CD4-positive, alpha-beta T cell treated with Interleukin-15 for 4 hours (primary cell): ENCODE results near the gene WNT16.

Source experiments
- DNase-seq: peaks from one replicate; pipeline ENCODE4 v3.0.0-alpha.2; 2020; ENCODE audit warnings: low spot score

Gene WNT16

DNA sequence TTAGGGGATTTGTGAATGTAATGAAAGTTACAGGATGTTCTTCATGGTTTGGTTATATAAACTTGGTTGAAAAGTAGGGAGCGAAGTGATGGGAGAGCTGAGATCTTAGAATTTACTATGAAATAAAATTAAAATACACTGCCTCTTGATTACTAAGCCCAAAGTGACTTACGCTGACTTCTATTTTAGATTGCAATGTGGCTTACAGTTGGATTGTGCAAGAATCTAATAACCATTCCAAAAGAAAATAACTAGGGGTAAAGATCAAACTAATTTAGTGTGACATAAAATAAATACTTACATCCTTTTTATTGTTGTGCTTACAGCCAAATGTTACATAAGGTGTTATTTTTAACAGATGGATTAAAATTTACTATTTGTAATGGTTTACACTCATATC, 15.3 kb downstream of the WNT16 start:
- no peak for DNase-seq

DNA sequence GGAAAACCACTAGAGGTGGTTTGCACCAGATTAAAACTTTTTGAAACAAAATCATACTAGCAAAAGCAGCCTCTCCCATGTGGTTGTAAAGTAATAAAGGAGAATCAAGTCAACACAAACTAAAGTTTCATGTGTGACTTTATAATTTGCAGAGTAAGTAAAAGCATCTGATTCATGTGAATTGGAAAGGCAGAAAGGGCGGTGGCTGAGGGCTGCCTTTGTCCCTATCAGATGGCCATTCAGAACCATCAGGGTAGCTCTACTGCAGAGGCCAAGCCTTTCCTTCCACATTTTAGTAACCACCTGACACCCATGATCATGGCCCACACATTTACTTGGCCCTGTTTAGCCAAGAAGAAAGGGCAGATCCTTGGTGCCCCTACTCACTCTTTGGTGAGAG, 15.7 kb downstream of the WNT16 start:
- no peak for DNase-seq

DNA sequence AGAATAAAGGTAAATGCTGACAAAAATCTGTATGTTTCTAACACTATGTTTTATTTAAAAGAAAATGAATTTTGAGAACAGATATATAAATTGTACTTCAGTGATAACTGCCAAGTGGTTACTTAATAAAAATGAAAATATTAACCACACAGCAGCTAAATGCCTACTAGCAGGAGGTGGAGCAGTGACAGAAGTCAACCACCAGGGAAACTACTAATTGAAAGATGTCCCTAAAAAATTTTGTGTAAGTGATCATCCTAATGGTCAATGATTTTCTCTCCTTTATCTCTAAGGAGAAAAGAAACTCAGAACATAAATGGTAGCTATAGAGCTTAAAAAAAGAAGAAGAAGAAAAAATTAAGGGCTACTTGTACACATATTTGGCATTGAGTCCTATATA, 22.9 kb downstream of the WNT16 start:
- DNase-seq, result no peak

DNA sequence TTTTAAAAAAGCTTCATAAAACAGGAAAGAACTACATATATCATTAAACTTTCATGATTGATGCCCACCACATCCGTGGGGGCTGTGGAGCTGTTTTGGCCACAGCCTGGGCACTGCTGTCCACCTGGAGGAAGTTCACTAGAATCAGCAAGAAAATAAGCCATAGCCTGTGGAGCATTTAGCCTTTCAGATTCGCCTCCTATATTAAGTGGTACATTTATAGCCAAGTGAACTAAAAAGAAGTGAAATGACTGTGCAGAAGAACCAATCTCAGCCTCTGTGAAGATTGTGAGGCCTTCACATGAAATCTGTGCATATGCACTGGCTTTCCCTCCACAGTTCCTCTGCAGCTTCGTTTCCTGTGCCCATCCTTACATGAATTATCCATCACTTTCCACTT, 23.5 kb downstream of the WNT16 start:
- no peak for DNase-seq

DNA sequence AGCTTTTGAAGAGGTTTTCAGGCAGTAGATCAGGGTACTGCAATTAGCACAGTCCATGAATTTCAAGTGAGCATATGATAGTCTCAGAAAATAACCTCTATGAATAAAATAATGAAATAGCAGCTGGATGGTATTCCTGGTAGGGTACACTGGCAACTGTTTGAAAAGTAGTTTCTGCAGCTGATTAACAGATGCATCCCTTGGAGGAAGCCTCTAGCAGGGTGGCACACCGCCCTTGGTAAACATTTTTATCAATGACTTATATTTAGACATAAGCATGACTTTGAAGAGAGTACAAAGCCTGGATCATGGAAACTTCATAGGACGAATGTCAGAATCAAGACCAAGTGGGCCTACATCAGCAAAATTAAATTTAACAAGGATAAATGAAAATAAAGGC, 26.8 kb downstream of the WNT16 start:
- DNase-seq, result no peak

DNA sequence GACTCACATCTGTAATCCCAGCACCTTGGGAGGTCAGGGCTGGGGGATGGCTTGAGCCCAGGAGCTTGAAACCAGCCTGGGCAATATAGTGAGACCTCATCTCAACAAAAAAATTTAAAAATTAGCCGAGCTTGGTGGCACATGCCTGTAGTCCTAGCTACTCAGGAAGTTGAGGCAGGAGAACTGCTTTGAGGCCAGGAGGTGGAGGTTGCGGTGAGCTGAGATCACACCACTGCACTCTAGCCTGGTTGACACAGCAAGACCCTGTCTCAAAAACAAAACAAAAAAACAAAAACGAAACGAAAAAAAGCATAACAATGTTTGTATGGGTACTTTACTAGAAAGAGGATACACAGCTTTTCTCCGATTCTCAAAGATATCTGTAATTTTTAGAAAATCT, 31.8 kb downstream of the WNT16 start:
- DNase-seq, result no peak

DNA sequence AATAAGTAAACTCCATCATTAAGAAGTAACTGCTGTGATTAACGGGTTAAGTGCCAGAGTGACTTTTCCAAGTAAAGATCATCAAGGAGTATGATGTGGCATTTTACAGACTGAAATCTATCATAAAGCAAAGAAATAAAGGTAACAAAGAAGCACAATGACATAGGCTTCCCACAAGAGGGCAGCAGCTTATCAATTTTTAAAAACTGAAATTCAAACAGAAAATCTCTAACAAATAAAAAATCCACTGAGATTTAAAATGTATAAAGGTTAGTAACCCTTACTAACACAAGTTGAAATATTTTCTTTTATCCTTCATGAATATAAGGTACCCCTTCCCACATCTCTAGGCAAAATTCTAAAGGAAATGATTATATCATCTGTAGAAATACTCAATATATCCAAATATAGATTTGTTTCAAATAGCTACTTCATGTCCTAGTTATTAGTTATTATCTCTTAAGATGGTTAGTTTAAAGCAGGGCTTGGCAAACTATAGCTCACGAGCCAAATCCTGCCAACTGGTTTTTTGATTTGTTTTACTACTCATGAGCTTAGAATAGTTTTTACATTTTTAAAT, 38.1 kb downstream of the WNT16 start:
- peak; percentile 54 for DNase-seq

DNA sequence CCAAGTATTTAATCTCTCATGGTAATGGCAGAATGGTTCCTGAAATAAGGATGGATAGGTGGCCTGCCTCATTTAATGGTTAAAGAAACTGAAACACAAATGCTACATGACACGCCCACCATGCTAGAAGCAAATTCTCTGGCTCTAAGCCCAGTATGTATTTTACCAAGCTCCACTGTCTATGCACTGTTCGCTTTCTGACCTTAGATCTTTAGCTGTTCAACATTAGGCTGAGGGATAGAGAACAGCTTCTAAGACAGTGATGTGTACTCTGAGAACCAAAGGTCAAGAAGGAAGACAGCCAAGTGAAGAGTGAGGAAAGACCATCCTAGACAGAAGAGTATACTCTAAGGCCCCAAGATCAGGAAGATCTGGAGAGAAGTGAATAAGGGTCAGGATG, 40.7 kb downstream of the WNT16 start:
- DNase-seq, result no peak

DNA sequence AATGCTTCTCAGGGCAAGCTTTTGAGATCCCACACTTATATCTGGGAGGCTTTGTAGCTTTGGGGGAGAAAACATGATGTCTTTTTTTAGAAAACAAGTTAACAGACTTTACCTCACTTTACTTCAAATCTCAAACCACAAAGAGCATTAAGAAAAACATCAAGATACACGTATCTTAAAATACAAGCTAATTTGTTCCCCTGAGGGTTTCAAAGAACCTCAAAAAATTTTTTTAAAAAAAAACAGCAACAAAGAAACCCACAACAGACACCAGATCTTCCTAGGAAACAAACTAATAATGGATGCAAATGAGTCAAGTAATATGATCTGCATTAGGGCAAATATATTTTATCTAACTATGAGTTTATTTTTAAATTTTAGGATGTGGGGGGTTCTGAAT, 42.6 kb downstream of the WNT16 start:
- no peak for DNase-seq

DNA sequence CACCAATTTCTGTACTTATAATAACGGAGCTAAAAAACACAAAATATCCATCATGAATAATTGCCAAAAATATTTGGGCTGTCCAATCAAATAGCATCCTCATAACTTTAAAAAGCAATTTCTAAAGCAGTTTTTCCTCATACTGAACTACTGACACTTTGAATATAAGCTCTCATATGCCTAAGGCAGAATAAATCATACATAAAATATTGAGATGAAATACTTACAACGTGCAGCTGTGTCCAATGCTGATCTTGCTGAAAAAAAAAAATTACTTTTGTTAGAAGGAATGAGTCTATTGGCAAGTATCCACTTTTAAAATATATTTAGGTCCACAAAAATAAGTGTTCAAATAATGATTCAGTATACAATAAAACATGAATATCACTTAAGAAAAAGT, 43.1 kb downstream of the WNT16 start:
- no peak for DNase-seq

DNA sequence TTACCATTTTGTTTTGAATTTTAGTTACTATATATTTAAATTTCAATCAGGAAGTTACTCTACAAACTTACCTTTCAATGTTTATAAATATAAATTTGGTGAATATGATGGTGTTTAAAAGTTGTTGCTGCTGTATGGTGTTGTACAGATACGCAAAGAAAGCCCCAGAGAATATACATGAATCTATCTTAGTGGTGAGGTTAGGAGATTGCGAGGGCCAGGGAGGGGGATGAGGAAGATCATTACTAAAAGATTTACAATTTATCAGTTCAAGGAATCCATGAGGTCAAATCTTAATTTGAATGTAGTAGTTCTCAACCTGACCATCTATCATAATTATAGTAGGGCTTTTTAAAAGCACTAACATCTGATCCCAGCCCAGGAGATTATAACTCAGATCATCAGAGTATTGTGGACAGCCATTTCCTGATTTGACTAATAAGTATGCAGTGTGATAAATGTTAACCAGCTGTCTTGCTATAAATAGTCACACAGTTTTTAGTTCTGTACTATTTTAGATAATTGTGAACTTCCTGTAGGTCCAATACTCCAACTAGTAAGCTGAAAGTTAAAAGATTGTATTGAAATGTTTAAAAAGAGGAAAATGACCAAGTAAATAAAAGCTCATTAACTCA, 43.7 kb downstream of the WNT16 start:
- DNase-seq, result no peak

DNA sequence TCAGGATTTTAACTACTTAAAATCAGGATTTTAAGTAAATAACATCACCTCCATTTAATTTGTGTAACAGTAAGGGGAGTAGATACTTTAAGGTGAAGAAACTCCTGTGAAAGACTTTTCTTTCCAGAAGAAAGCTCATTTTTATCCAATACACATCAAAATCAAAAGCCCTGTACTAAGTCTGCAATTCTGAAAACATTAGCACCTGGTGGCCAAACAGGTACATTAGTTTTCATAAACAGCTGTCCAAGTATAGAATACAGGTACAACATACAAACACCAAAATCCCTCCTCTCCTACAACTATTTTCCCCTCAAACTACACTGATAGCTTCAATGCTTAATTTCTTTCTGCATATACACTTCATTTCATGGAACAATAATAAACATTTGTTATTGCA, 44.4 kb downstream of the WNT16 start:
- DNase-seq, result no peak

DNA sequence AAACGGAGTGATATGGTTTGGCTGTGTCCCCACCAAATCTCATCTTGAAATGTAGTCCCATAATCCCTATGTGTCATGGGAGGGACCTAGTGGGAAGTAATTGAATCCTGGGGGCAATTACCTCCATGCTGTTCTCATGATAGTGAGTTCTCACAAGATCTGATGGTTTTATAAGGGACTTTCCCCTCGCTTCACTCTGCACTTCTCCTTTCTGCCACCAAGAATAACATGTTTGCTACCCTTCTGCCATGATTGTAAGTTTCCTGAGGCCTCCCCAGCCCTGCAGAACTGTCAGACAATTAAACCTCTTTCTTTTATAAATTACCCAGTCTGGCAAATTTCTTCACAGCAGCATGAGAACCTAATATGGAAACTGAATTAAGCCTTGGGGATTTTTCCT, 48.2 kb downstream of the WNT16 start:
- no peak for DNase-seq

DNA sequence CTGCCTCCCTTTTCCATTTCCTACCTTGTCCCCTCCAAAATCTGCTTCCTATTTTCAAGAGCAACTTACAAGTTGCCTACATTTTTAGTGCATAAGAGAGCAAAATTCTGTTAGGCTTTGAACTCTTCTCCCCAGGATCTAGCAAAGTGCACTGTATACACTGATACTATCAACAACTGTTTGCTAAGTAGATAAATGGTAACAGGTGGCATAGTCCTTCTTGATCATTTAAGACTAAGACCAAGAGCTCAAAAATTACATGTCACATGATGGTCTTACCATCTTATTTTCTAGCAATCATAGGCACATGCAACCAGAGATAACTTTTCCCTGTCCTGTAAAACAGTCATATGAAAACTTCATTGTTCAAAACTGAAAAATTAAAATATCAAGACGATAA, 51.1 kb downstream of the WNT16 start:
- no peak for DNase-seq

DNA sequence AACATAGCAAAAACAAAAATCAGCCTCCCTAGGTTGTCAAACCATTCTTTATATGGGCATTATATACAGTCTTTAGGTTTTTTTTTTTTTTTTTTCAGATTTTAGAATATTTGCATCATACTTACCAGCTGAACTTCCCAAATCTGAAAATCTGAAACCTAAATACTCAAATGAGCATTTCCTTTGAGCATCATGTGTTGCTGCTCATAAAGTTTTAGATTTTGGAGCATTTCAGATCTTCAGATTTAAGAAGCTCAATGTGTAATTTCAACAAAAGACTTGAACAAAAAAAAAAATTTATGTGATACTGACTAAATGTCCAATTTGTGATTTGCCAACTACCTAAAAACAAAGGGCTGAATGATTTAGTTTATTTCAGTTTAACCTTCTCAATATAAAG, 53.7 kb downstream of the WNT16 start:
- no peak for DNase-seq

DNA sequence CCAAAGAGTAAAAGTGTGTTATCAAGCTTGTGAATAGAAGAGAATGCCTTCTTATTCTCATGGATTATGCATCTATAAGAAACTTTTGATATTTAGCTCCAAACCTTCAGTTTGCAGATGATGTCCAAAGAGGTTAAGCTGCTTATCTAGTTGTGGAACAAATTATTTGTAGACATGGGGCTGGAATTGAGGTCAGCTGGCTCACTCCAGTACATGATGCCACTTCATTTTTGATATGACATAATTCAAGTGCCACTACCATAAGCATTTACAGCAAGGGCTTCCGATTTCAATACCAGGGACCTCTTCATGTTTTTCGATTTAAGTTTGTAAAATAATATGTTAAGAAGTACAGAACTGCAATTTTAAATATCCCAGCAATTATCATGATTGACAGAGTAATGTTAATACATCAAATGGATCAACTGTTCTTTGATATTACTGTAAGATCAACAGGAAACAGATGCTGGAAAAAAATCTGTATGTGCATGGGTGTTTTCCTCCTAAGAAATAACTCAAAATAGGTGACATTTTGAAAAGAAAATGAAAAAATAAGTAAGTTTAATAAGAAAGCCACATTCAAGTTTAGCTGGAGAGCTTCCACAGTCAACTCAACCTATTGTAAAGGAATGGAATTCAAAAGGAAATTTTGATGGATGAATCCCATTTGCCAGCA, 54.6 kb downstream of the WNT16 start:
- DNase-seq, result no peak

DNA sequence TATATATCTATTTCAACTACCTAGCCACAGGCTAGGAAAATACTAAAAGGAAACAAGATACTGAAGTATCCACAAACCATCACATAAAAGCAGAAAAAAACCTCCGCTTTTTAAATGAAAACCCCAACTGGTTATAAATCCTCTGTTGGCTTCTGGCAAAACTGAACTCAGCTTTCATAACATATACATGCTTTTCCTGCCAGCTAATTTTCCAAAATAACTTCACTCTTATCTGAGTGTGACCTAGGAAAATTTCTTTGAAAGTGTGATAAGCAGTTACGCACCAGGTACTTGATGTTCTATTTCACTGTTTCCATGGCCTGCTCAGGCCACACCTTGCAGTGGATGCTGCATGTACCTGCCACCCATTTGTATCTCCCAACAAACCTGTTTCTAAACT, 55.5 kb downstream of the WNT16 start:
- DNase-seq, result no peak

DNA sequence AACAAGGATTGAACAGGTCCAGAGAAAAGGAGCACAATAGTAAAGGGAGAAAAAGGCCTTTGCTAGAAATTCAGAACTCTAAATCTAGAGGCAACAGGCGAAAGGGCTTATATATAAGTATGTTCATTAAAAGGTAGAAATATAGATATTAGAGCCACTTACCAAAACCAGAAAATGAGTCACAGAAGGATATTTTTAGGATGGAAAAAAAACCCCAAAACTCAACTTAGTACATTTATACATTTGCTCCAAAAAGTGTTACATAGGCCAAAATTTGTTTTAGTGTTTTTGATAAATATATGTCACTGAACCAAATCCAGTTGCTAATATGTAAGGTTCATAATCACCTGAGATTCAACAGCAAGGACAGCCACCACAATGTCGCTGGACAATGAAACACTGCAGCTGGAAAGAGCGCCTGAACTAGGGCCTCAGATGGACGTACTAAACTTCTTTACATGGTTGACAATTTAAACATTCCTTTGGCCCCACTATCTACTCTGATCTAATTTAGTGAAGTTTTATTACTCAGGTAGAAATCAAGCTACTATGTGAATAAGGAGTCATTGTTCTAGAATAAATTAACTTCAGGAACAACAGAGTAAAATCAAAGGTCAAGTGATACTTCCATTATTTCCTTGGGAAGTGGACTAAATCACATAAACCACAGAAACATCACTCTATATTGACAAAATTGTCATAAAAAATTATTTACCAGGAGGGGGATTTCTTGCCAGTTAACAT, 56.4 kb downstream of the WNT16 start:
- no peak for DNase-seq

DNA sequence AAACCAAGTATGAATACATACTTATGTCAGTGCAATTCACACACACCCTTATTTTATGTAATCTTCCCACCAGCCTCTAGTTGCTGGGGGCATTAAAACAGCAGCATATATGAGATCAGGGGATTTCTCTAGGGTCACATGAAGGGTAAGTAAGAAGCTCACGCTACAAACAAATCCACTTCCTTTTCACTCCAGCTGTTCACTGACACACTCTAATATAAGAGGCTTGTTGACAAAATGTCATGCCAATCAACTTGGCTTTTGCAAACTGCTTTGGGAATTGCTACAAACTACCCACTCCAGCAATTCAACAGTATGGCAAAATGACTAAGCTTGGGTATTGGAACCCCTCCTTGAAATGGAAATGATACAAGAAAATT, 57.0 kb downstream of the WNT16 start:
- no peak for DNase-seq

DNA sequence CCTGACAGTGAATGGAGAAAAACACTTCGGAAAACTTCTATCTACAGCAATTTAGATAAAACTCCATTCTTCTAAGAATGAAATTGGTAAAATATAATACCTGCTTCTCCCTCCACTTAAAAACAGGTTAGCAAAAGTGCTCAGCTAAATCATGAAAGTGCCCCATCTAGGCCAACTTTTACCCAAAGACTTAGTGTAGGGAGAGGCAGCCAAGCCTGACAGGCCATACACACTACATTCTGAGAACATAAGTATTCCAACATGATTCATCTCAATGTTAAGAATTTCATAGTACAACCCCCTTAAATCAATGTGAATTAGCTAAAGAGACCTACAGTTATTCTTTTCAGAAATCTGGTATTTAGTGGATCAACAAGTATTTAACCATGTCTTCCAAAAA, 60.1 kb downstream of the WNT16 start:
- no peak for DNase-seq

DNA sequence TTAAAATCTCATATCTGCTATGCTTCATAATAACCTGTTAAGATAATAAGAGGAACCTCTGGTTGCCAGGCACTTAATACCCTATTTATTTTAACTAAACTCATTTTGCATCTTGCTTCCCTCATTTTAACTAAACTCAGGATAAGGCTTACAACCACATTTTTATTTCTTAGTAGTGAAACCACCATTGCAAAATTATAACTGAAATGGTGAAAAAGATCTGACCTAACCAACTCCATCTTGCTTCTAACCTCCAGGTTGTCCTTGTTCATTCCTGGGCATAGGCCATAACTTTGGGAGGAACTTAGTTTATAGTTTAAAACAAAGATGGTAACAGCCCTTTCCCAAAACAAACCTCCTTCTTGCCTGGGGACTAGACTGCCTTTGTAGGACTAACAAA, 61.3 kb downstream of the WNT16 start:
- no peak for DNase-seq

DNA sequence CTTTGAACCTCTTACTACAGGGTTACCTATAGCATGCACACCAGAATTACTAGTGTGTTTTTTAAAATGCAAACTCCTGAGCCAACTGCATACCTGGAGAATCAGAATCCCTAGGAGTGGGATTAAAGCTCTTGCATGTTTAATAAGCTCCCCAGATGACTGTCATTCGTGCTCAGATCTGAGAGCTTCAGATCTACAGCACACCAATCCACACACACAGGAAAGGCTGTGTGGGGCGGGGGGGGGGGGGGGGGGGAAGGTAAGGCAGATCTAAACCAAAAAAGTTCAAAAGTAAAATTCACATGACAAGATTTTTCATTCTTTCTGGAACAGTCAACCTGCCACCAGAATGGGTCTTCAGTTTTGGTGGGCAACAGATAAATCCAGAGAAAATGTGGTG, 61.8 kb downstream of the WNT16 start:
- DNase-seq, result no peak
